GM12892 (cell line): ENCODE results near the gene APOD.

Source experiments
- DNase-seq: peaks from one replicate; pipeline ENCODE4 v3.0.0; 2011; ENCODE audit not compliant: insufficient read length
- FAIRE-seq: peaks from 2 replicates; lab custom pipeline; 2011; peaks lifted over from hg19 to GRCh38; lab: Jason Lieb, UNC
- POLR2A ChIP-seq: IDR thresholded peaks from 2 replicates; pipeline ENCODE4 v1.6.1; 2011; ENCODE audit warnings: low read depth, low read length, control low read depth
- POLR2AphosphoS5 ChIP-seq: IDR thresholded peaks from 2 replicates; pipeline ENCODE4 v1.6.1; 2011; ENCODE audit warnings: low read depth, low read length, control low read depth
- TAF1 ChIP-seq: IDR thresholded peaks from 2 replicates; pipeline ENCODE4 v1.6.1; 2011; ENCODE audit warnings: low read depth, mild to moderate bottlenecking, control low read depth, low read length, borderline replicate concordance

APOD gene

GRCh38 chr3:195579281-195579680 lies 4.5 kb downstream of the APOD start:
- FAIRE-seq (no peak), DNase-seq (no peak)
- TF ChIP-seq POLR2A (no peak), TAF1 (no peak), POLR2AphosphoS5 (no peak)

GRCh38 chr3:195578565-195578964 lies 5.2 kb downstream of the APOD start:
- TF ChIP-seq TAF1, result no peak
- no peak for TF ChIP-seq POLR2A
- no peak for TF ChIP-seq POLR2AphosphoS5
- FAIRE-seq, result no peak
- DNase-seq, result no peak

- TF ChIP-seq POLR2AphosphoS5 (no peak), TAF1 (no peak), POLR2A (no peak)
- no peak for FAIRE-seq
- DNase-seq, result no peak
Measured at GRCh38 chr3:195577645-195578177, 6.0 kb downstream of the APOD start.

- DNase-seq, result no peak
- TF ChIP-seq TAF1 (no peak), POLR2AphosphoS5 (no peak), POLR2A (no peak)
- no peak for FAIRE-seq
Measured at GRCh38 chr3:195574497-195575304, 9.0 kb downstream of the APOD start.

- no peak for FAIRE-seq
- no peak for DNase-seq
- TF ChIP-seq POLR2A, result no peak
- no peak for TF ChIP-seq POLR2AphosphoS5
- TF ChIP-seq TAF1, result no peak
Measured at GRCh38 chr3:195573611-195574496, 9.9 kb downstream of the APOD start.

GRCh38 chr3:195571361-195571760 lies 12.4 kb downstream of the APOD start:
- no peak for TF ChIP-seq POLR2AphosphoS5
- no peak for TF ChIP-seq TAF1
- no peak for TF ChIP-seq POLR2A
- FAIRE-seq (no peak), DNase-seq (no peak)

- TF ChIP-seq POLR2AphosphoS5, result no peak
- no peak for TF ChIP-seq TAF1
- no peak for TF ChIP-seq POLR2A
- no peak for DNase-seq
- FAIRE-seq, result no peak
Measured at GRCh38 chr3:195570912-195571311, 12.8 kb downstream of the APOD start.

- DNase-seq (no peak), FAIRE-seq (no peak)
- no peak for TF ChIP-seq TAF1
- TF ChIP-seq POLR2AphosphoS5, result no peak
- TF ChIP-seq POLR2A, result no peak
Measured at GRCh38 chr3:195570344-195570743, 13.4 kb downstream of the APOD start.

GRCh38 chr3:195568630-195569029 lies 15.1 kb downstream of the APOD start:
- TF ChIP-seq POLR2AphosphoS5, result no peak
- no peak for TF ChIP-seq TAF1
- TF ChIP-seq POLR2A, result no peak
- no peak for FAIRE-seq
- no peak for DNase-seq

- no peak for FAIRE-seq
- DNase-seq, result no peak
- TF ChIP-seq POLR2A (no peak), POLR2AphosphoS5 (no peak), TAF1 (no peak)
Measured at GRCh38 chr3:195566797-195567196, 16.9 kb downstream of the APOD start.

- TF ChIP-seq POLR2AphosphoS5 (no peak), TAF1 (no peak), POLR2A (no peak)
- no peak for DNase-seq
- no peak for FAIRE-seq
Measured at GRCh38 chr3:195565716-195566115, 18.0 kb downstream of the APOD start.

- no peak for TF ChIP-seq TAF1
- no peak for TF ChIP-seq POLR2AphosphoS5
- no peak for TF ChIP-seq POLR2A
- DNase-seq (no peak), FAIRE-seq (no peak)
Measured at GRCh38 chr3:195563317-195563716, 20.4 kb downstream of the APOD start.
